Posterior vena cava (tissue), 2 donors: ENCODE results near the gene DAB2IP. TPM values are rescaled to one million over a fixed set of nuclear protein-coding genes. Genes with fewer than 3 reads are reported as not detected.
"Not testable (repeated sequence)": the region's sequence is repeated elsewhere in the genome, so short reads cannot be mapped to it uniquely, and the experiment has no call there.

ENCODE experiments used
- DNase-seq: peaks from one replicate; pipeline ENCODE4 v3.0.0-alpha.2; 2020; ENCODE audit warnings: low spot score
- intact Hi-C, 2 donors: fragments of 100-400 bp; cut with DNase I; formaldehyde crosslinking; loops; one replicate each; pipeline versions ENCODE4 v1.14.1 to v1.14.2; 2022 to 2023
- total RNA-seq, 2 donors: library from RNA; stranded (reverse); fragmentation: NEBNext Ultra II Directional; extraction: Animal tissue kit (Norgen Biotek cat#: 25700); gene quantifications; one replicate each; pipeline ENCODE4 v1.2.1, GENCODE V29; 2021
- donor health status: DM: yes; HTN: yes; CAD: no.
- donor health status: DM: yes; HTN: yes; CAD: no.

DAB2IP gene
- total RNA-seq, 2 donors from 2014 or later, result 68.1 to 83.8 TPM

DNA sequence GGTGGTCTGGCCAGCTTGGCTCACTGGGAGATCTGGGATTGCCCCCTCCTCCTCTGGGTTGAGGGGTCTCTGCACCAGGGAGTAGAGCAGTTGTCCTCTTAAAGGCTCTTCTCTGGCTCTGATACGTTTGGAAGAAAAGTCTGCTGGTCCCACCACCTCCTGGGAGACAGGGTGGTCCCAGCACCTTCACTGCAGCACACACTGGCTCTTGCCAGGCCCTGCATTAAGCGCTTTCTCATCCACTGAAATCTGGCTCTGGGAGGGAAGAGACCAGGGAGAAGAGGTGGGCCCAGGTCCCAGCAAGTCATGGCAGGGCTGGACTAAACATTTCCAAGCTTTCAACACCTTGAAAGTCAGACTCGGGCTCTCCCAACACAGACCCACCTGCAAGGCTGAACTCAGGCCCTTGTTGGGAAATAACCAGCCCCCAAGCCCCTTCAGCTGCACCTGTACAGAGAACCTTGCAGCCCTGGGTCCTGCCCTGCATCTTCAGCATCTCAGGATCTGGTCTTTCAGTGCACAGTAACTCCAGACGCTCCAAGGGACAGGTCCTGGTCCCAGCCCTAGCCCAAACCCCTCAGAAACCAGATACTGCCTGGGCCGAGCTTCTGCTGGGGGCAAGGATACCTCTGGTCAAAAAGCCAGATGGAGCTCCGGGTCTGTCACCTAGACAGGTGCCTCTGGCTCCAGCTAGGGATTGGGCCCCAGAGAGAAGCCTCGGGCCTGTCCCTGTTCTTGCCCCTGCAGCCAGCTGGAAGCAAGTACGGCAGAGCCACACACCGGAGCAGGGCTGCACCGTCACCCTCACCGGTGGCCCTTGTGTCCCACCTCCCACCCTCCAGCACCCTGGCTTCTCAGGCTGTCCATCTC lies 134.5 kb downstream of the DAB2IP start:
- DNase-seq, result peak; percentile 71

DNA sequence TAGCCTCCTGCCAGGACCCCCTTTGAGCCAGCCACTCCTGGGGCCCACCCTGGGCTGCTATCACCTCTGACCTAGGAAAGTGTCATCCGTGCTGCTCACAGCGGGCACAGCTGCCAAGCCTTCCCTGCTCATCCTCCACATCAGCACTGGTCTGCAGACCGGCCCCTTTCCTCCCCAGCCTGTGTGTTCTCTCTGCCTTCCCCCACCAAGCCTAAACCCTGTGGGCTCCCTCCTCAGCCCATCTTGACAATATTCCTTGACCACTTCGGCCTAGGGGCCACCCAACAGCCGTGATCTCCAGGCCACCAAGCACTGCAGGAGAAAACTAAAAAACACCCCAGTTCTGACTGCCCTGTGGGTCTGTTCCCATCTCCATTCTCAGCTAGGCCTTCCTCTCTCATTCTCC lies 135.1 kb downstream of the DAB2IP start:
- intact Hi-C loops, result no loop called here
- DNase-seq, result no peak

More for the DNA sequence above, 134.5 kb downstream of the DAB2IP start:
- intact Hi-C loops, result no loop called here

DNA sequence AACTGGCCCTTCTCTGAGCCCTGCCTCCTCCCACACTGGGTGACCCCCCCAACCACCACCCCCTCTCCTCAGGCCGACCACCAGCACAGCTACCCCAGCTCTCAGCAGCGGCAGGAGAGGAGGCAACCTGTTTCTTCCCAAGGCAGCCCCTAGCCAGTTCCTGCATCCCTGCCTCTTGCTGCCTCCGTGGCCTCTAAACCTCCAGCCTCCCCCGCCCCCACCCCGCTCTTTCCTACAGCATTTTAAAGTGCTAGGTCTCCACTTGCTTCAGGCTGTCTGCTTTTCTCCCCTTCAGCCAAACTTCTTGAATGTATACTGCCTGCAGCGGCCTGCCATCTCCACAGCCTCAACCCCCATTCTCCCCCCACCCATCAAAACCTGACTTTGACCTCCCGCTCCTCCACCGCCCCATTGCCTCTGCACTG lies 135.6 kb downstream of the DAB2IP start:
- intact Hi-C loops, result no loop called here
- DNase-seq, result no peak

DNA sequence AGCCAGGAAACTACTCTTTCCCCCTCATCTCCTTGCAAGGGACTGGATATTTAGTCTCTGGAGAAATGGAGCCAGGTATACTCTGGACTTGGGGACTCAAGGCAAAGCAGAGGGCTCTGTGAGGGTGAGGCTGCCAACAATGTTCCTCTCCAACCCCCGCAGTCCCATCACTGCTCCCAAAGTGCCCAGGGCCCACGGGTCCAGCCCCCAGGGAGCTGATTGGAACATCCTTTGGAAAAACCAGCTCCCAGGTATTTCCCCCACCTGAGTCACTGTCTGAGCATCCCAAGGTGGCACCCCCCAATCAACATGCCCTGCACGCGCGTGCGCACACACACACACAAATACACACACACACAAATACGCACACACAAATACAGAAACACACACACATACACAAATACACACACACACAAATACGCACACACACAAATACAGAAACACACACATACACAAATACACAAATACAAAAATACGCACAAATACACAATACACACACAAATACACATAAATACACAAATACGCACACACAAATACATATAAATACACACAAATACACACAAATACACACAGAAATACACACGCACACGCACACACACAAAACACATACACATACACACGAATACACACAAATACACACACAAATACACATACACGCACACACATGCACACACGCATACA lies 137.4 kb downstream of the DAB2IP start:
- intact Hi-C loops, result no loop called here
- DNase-seq, result no peak

DNA sequence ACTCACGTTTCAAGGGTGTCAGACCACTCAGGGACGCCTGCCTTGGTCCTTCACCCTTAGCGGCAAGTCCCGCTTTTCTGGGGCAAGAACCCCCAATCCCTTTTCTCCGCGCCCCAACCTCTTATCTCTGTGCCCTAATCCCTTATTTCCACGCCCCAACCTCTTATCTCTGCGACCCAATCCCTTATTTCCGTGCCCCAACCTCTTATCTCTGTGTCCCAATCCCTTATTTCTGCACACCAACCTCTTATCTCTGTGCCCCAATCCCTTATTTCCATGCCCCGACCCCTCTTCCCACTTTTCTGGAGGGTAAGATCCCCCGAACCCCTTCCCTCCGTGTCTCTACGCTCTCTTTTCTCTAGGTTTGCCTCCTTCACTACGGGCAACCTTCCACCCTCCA lies 139.4 kb downstream of the DAB2IP start:
- intact Hi-C loops, result no loop called here
- DNase-seq, result no peak

DNA sequence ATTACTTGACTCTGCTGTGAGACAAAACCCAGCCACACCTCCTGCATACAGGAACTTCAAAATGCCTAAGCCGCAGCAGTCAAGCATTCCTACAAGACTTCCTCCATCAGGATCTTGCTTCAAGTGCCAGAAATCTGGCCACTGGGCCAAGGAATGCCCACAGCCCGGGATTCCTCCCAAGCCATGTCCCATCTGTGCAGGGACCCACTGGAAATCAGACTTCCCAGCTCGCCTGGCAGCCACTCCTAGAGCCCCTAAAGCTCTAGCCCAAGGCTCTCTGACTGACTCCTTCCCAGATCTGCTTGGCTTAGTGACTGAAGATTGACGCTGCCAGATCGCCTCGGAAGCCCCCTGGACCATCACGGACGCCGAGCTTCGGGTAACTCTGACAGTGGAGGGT lies 141.0 kb downstream of the DAB2IP start:
- DNase-seq, intact Hi-C loops: not testable (repeated sequence)

DNA sequence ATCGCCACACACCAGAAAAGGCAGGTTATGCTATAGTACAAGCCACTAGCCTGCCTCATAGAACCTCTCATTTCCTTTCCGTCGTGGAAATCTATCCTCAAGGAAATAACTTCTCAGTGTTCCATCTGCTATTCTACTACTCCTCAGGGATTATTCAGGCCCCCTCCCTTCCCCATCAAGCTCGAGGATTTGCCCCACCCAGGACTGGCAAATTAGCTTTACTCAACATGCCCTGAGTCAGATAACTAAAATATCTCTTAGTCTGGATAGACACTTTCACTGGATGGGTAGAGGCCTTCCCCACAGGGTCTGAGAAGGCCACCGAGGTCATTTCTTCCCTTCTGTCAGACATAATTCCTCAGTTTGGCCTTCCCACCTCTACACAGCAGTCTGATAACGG lies 142.9 kb downstream of the DAB2IP start:
- intact Hi-C loops, result not testable (repeated sequence)

DNA sequence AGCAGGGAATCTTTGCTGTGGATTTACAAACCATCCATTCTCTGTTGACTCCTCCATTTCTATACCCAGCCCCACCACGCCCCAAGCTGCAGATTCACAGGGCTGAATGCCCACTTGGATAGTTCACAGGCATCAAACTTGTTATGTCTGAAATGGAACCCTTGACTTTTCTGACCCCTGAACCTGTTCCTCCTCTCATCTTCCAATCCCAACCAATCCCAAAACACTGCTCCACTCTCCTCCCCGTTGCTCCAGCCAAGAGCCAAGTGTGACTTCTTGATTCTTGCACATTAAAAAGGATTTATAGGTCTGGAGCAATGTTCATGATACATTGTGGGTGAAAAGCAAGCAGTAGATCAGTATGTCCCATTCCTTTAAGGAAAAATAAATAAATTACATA lies 145.6 kb downstream of the DAB2IP start:
- intact Hi-C loops, result no loop called here

More for the DNA sequence above, 142.9 kb downstream of the DAB2IP start:
- not testable (repeated sequence) for DNase-seq

DNA sequence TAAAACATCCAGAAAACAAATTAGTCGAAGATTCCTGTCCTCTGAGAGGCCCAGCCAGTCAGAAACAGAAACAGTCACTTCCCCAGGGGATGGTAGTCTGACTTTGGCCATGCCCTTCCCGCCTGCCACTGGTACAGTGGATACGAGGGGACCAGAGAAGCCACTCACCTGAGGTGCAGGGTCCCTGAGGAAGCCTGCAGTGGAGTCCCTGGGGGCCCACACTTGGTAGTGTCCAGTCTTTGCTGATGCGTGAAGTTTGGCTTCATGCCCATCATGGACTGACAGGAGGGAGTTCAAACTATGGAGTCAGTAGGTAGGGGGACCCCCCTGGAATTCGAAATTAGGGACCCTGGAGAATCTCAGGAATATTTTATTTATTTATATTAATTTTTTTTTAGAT lies 147.5 kb downstream of the DAB2IP start:
- DNase-seq, result no peak
- intact Hi-C loops, result no loop called here

More for the DNA sequence above, 145.6 kb downstream of the DAB2IP start:
- no peak for DNase-seq

DNA sequence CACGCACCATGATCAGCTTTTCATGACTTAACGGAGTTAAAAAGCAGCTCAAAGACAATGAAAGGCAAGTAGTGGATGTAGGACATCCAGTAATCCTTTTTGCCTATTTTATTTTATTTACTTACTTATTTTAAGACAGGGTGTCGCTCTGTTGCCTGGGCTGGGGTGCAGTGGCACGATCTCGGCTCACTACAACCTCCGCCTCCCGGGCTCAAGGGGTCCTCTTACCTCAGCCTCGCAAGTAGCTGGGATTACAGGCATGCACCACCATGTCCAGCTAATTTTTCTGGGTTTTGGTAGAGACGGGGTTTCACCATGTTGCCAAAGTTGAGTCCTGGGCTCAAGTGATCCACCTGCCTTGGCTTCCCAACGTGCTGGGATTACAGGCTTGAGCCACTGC lies 148.9 kb downstream of the DAB2IP start:
- intact Hi-C loops, result no loop called here
- DNase-seq, result no peak

DNA sequence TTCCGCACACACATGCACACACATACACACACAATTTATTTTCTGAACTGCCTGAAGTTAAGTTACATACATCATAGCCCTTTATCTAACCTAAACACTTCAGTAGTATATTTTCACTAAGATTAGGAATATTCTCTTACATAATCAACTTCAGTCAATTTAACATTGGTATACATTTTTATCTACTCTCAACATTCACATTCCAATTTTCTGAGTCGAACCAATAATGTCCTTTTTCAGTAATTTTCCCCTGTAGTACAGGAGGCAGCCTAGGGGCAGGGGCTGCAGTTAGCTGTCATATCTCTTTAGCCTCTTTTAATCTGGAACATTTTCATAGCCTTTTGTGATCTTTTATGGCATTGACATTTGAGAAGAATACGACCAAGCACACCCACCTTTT lies 150.1 kb downstream of the DAB2IP start:
- intact Hi-C loops, result no loop called here
- no peak for DNase-seq

DNA sequence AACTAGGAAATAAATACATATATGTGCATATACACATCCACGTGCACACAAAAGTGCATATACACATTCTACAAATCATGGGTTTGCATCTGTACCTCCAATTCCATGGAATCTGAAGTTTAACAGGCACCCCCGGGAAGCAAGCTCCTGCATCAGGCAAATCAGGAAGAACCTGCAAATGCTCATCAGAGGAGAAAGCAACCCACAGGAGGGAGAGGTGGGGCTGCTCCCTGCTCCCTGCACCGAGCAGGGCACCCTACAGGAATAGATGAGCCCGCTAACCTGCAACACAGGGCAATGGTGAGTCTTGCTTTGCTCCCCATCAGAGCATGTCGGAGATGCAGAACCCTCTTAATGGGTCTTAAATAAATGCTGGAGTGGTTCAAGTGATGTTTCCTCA lies 151.3 kb downstream of the DAB2IP start:
- no peak for DNase-seq
- intact Hi-C loops, result no loop called here

DNA sequence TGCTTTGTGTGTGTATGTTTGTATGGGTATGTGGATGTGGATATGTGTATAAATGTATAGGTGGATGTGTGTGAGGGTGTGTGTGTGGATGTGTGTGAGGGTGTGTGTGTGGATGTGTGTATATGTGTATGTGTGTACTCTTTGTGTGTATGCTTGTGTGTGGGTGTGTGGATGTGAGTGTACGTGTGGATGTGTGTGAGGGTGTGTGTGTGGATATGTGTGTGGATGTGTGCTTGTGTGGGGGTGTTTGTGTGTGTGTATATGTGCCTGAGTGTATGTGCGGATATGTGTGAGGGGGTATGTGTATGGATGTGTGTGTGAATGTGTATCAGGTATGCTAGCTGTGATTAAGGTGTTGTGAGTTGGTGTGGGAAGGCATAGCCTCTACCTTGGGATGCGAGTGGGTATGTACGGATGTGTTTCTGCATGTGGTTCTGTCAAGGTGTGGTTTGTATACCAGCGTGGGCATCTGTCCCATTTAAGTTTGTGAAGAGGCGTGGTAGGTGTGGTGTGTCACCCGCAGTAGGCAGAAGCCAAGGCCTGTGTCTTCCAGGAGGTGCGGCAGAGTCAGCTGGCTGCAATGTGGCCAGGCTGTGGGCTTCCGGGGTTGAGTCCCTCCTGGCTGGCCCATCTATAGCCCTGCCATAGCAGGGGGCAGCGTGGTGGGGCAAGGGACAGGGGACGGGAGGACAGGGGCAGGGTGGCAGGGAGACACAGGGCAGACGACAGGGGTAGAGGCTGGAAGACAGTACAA lies 155.8 kb downstream of the DAB2IP start:
- no peak for DNase-seq
- intact Hi-C loops, result no loop called here

DNA sequence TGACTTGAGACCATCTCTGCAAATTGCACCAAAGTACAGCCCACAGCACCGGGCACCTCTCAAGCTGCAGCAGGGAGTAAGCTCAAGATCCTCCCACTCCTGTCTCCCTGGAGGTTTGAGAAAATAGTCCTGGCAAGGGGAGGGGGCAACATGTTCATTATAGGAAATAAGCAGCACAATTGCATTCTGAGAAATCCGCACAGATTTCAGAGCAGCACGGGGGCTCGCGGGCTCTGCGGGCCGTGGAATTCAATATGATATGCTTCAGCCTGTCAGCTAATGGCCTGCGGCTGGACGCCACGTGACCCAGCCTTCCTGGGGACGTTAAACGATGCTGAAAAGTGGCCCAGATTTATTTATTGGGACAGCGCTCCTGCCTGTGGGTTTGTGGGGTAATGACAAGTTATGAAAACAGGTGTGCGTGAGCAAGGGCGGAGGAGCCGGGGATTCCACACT lies 156.4 kb downstream of the DAB2IP start:
- DNase-seq, result no peak
- intact Hi-C loops, result no loop called here

DNA sequence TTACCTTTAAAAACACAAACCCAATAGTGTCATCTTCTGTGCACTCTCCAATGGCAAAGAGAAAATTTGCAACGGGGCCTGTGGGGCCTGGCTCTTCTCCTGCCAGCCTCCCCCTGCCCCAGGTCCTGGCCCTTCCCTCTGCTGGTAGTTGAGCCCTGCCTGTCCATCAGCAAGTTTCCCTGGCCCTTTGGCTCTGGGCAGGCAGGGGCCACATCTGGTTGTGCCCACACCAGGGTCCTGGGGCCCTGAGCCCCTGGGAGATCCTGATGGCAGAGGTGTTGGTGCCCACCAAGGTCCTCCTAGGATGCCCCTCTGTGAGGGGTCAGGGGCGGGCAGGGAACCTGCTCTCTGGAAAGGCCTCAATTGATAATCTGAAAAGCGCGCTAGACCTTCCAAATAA lies 157.3 kb downstream of the DAB2IP start:
- intact Hi-C loops, result no loop called here
- no peak for DNase-seq

DNA sequence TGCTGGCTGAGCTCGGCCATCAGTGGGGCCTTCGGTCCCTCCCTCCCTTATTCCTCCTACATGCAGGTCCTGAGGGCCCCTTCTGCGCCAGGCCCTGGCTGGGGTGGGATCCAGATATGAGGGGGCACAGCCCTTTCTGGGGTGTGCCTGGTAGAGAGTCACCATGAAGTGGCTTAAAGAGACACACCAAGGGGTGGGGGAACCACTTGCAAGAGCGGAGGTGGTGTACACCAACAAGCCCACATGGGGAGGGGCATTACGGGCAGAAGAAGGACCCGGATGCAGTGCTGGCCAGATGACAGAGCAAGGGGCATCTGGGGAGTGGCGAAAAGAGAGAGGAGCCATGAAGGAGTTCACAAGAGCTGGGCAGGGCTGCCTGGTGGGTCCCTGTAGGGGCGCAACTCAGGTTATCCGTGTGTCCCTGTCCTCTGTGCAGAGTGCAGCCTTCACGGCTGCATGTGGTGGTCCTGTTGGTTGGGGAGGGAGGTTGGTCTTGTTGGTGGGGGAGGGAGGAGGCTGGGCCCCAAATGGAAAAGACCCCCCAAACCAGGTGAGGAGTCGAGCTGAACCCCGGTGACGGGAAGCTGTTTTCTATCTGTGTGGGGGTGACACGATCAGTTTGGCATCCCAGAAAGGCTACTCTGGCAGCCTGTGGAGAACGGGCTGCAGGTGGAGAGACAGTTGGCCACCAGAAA lies 158.1 kb downstream of the DAB2IP start:
- intact Hi-C loops, result no loop called here
- DNase-seq, result no peak

DNA sequence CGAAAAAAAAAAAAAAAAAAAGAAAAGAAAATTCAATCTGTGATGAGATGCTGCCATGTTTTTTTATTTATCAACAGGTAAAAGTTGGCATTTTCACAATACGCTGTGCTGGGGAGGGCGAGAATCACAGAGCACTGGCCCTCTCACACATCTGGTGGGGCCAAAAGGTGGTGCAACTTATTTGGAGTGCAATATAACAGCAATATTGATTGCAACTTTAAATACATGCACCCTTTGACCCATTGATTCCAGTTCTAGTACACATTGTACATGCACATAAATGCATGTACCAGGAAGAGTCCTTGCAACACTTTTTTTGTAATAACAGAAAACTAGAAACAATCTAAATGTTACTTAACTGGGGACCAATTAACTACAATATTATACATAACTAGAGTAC lies 159.1 kb downstream of the DAB2IP start:
- intact Hi-C loops, result no loop called here
- no peak for DNase-seq

DNA sequence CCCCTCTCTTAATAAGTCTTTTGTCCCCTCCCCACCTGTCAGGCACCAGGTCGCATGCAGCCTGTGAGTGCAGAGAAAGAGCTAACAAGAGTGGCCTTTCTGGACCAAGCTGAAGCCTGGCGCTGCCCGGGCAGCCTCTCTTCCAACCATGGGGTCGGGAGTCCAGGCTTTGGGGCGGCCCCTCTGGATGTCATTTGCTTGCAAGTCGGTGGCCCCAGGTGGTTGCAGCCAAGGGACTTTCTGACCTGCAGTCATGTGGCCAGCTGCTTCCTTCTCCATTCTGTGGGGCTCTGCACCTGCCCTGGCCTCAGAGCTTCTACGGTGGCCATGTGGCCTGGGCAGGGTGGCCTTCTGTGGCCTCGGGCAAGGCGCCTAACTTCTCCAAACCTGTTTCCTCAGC lies 159.7 kb downstream of the DAB2IP start:
- DNase-seq, result no peak
- intact Hi-C loops, result no loop called here

DNA sequence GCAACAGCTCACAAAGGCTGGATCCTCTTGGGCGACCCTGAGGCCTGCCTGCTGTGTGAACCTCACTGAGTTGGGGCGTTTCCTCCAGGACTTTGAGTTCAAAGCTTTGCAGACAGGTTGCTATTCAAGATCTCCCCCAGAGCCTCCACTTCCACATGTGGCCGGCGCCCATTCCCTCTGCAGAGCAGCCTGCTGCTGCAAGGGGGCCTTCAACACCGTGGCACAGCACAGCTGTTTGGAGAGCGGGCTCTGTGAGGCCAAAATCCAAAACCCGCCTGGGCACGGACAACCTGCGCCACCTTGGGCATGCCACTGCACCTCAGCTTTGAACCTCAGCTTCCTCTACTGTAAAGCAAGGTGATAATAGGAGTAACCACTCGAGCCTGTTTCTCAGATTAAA lies 160.3 kb downstream of the DAB2IP start:
- intact Hi-C loops, result loop anchor here in 1 of 2 donors (2.0 kb wide), 1 partner anchor 161 kb away; the partner anchor contains the start of gene DAB2IP
- DNase-seq, result no peak
